Activated naive CD4-positive, alpha-beta T cell (primary cell): ENCODE measurements around the gene SDK2.

Source experiments
- DNase-seq, 4 experiments: peaks; one replicate each; lab custom pipeline; 2025; lab: John Stamatoyannopoulos, UW

The SDK2 gene

DNA sequence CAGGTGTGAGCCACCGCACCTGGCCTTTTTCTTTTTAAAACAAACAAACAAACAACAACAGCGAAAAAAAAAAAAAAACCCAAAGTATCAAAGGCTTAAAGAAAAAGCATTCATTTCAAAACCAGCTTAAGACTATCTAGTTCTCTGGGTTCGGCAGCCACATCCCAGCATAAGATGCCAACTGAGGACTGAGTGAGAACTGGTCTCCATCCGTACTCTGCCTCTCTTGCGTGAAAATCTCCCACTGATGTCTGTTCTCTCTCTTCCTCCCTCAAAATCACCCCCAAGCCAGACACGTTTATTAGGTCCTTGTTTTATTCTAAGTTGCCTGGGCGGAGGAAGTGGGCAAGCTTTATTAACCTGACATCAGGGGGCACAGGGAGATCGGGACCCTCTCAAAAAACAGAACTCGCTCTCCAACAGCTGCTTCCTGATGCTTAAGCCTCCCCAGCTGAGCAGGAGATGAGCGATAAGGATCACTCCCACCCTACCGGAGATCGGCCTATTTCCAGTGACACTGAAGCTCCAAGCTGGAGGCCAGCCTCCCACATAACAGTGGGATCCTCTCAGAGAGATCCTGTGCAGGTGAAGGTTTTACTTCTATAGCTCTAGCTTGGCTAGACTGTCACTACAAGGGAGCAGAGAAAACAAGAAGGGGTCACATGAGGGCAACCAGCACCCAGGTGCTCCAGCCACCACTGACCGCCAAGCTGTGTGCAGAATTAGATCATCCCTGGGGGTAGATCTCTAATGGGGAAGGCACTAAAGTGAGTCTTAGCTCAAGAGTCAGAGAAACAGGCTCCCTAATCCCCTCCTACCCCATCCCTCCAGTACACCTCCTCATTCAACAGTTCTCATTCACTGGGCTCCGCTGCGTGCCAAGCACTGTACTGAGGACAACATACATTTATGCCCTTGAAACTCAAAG lies 346.0 kb downstream of the SDK2 start:
- DNase-seq: no peak

DNA sequence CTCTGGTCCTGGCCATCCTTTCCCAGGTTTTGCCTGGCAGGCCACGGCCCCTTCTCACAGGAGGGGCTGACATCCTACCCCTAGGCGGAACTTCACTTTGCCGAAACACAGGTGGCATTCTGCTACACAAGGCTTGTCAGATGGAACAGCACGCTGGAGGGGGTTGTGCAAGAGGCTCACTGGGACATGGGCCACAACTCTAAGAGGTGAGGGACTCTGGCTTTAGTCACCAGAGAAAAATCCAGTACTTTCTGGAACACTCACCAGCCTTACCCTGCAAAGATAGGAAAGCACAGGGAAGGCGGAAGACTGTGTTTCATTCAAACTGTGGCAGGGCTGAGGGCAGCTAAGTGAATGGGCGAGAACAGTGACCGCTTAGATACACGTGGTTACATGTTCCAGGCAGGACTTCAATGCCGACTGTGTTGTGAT lies 350.7 kb downstream of the SDK2 start:
- no peak for DNase-seq

DNA sequence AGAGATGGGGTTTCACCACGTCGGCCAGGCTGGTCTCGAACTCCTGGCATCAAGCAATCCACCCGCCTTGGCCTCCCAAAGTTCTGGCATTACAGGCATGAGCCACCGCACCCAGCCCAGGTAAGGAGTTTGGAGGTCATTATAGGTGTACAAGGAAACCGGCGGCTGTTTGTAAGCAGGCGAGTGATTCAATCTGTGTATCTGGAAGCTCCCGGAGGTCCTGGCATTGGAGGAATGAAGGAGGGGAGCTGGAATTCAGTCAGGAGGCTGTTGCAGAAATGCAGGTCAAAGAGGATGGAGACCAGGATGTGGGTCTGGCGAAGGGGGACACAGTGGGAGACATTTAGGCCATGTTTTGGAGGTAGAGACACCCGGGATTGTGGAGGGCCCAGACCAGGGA lies 351.2 kb downstream of the SDK2 start:
- DNase-seq: no peak

DNA sequence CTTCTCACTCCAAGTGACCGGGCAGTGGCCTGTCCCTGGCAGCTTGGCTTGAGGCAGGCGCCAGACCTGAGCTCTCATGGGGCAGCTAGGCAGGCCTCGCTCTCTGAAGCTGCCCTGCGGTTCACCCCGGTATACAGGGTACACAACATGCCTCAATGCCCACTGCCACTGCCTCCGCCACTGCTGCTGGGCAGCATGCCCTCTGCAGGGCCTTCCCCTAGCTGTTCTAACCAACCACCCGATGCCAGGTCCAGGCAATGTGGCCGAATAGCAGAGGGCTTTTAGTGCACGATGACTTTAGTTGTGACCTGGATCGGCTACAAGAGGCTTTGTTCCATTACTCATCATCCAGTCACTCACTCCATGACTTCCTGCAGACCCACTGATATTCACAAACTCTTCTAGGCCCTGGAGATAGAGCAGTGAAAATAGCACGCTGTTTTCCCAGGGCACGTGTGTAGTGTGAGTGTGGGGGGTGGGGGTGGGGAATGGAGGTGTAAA lies 352.2 kb downstream of the SDK2 start:
- no peak for DNase-seq

GRCh38 chr17:73291260-73291801 lies 352.9 kb downstream of the SDK2 start:
- no peak for DNase-seq

DNA sequence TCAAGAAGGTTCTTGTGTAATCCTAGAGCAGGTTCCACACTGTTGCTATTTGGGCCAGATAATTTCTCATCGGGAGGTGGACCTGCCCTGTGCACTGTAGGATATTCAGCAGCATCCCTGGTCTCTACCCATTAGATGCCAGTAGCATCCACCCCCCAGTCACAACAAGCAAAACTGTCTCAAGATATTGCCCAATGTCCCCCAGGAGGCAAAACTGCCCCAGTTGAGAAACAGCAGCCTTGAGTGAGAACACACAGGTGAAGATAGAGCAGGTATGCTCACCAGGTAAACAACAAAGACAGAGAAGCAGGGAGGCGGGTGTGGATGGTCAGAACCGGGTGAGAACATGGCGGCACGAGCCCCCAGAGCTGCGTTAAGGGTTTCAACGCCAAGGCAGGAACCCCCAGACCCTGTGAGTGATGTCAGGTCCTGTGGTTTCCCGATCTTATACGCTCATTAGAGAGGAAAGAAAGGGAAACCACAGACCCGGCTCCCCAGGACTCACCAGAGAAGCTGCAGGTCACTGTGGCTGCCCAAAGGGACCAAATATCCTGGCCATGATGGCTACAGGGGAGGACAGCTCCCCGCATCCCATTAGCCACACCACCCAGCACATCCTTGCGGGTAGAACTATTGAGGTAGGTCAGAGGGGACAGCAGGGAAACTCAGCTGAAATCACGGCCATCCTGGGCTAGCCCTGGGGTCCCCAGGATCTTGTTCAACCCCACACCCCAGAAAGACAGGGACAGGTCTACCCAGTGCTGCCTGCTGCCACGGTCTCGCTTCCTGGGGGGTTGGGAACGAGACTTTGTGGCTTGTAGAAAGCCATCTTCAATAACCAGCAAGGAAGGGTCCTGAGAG lies 353.6 kb downstream of the SDK2 start:
- DNase-seq: no peak

GRCh38 chr17:73289549-73290254 lies 354.5 kb downstream of the SDK2 start:
- DNase-seq: no peak

GRCh38 chr17:73288534-73289302 lies 355.5 kb downstream of the SDK2 start:
- no peak for DNase-seq

- DNase-seq: no peak
These were observed 357.4 kb downstream of the SDK2 start for GRCh38 chr17:73286863-73287296.

- DNase-seq: no peak
These were observed 358.1 kb downstream of the SDK2 start for GRCh38 chr17:73285916-73286862.

- DNase-seq: no peak
These were observed 358.7 kb downstream of the SDK2 start for GRCh38 chr17:73285603-73285908.

DNA sequence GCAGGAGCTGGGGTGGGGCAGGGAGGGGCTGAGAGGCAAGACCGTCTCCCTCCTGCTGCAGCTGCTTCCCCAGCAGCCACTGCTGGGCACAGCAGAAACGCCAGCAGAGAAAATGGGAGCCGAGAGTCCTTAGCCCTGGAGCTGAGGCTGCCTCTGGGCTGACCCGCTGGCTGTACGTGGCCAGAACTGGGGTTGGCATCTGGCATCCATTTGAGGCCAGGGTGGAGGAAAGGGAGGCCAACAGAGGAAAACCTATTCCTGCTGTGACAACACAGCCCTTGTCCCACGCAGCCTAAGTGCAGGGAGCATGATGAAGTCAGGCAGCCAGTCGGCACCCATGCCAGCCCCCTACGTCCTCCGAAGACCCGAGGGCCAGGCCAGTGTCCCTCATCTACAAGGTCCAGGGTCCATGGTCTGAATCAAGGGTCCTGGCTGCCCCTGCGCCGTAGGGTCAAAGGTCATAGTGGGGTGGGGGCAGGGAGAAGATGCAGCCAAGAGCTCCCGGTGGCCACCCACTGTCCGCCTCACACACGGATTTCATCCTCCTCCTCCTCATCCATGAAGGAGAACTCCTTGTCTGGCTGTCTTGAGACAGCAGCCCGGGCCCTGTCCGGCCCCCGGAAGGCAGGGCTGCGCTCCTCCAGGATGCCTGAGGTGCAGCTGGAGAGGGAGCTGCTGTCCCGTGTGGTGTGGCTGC lies 359.2 kb downstream of the SDK2 start:
- no peak for DNase-seq
